ENCODE measurements around the gene GSC2.

Gene GSC2

GRCh38 chr22:19175602-19176174 lies 25.6 kb upstream of the GSC2 start:
- in situ Hi-C loops (cut with HindIII; ENCODE audit: low pct_unique_long_range_greater_than_20kb, low sequenced_read_pairs), result no loop called here
- TF ChIP-seq JUND (IDR thresholded peaks at IDR 0.05; ENCODE audit: low read depth), result no peak
- DNase-seq (ENCODE audit: low read depth in 1 of 2, low spot score in 1 of 2), result no peak

- no peak for TF ChIP-seq JUND (IDR thresholded peaks at IDR 0.05; ENCODE audit: low read depth)
These were observed 25.0 kb upstream of the GSC2 start for GRCh38 chr22:19175026-19175601.

GRCh38 chr22:19174106-19175025 lies 24.3 kb upstream of the GSC2 start:
- in situ Hi-C loops (cut with HindIII; ENCODE audit: low pct_unique_long_range_greater_than_20kb, low sequenced_read_pairs), result no loop called here
- DNase-seq (ENCODE audit: low read depth in 1 of 2, low spot score in 1 of 2), result peak in 1 of 2 experiments; percentile 71
- TF ChIP-seq JUND (IDR thresholded peaks at IDR 0.05; ENCODE audit: low read depth), result no peak

More at GRCh38 chr22:19175026-19175601, 25.0 kb upstream of the GSC2 start:
- no peak for DNase-seq (ENCODE audit: low read depth in 1 of 2, low spot score in 1 of 2)
- in situ Hi-C loops (cut with HindIII; ENCODE audit: low pct_unique_long_range_greater_than_20kb, low sequenced_read_pairs), result no loop called here

GRCh38 chr22:19173047-19174035 lies 23.2 kb upstream of the GSC2 start:
- in situ Hi-C loops (cut with HindIII; ENCODE audit: low pct_unique_long_range_greater_than_20kb, low sequenced_read_pairs), result no loop called here
- DNase-seq (ENCODE audit: low read depth in 1 of 2, low spot score in 1 of 2), result peak in 1 of 2 experiments; percentile 63
- TF ChIP-seq JUND (IDR thresholded peaks at IDR 0.05; ENCODE audit: low read depth), result no peak

GRCh38 chr22:19172213-19173046 lies 22.3 kb upstream of the GSC2 start:
- in situ Hi-C loops (cut with HindIII; ENCODE audit: low pct_unique_long_range_greater_than_20kb, low sequenced_read_pairs), result no loop called here
- DNase-seq (ENCODE audit: low read depth in 1 of 2, low spot score in 1 of 2), result no peak
- TF ChIP-seq JUND (IDR thresholded peaks at IDR 0.05; ENCODE audit: low read depth), result no peak

GRCh38 chr22:19169947-19170318 lies 19.8 kb upstream of the GSC2 start:
- no peak for DNase-seq (ENCODE audit: low read depth in 1 of 2, low spot score in 1 of 2)
- no peak for TF ChIP-seq JUND (IDR thresholded peaks at IDR 0.05; ENCODE audit: low read depth)
- in situ Hi-C loops (cut with HindIII; ENCODE audit: low pct_unique_long_range_greater_than_20kb, low sequenced_read_pairs), result no loop called here

GRCh38 chr22:19169002-19169946 lies 19.2 kb upstream of the GSC2 start:
- DNase-seq (ENCODE audit: low read depth in 1 of 2, low spot score in 1 of 2), result no peak
- in situ Hi-C loops (cut with HindIII; ENCODE audit: low pct_unique_long_range_greater_than_20kb, low sequenced_read_pairs), result no loop called here
- no peak for TF ChIP-seq JUND (IDR thresholded peaks at IDR 0.05; ENCODE audit: low read depth)

GRCh38 chr22:19168088-19168890 lies 18.2 kb upstream of the GSC2 start:
- TF ChIP-seq JUND (IDR thresholded peaks at IDR 0.05; ENCODE audit: low read depth), result no peak
- peak in 1 of 2 experiments; percentile 51 for DNase-seq (ENCODE audit: low read depth in 1 of 2, low spot score in 1 of 2)
- in situ Hi-C loops (cut with HindIII; ENCODE audit: low pct_unique_long_range_greater_than_20kb, low sequenced_read_pairs), result no loop called here

GRCh38 chr22:19167106-19167869 lies 17.2 kb upstream of the GSC2 start:
- no peak for TF ChIP-seq JUND (IDR thresholded peaks at IDR 0.05; ENCODE audit: low read depth)
- in situ Hi-C loops (cut with HindIII; ENCODE audit: low pct_unique_long_range_greater_than_20kb, low sequenced_read_pairs), result no loop called here
- DNase-seq (ENCODE audit: low read depth in 1 of 2, low spot score in 1 of 2), result no peak

Measured in T47D (cell line).